GM10266 (cell line): Measurements from ENCODE around the gene ZDHHC11.

ENCODE experiments used
- DNase-seq: peaks from one replicate; pipeline ENCODE4 v3.0.0; 2012; ENCODE audit errors: extremely low spot score
- TF ChIP-seq, protein P1 (sequence below): IDR thresholded peaks from 2 replicates; pipeline ENCODE4 v1.5.1; 2012; ENCODE audit warnings: mild to moderate bottlenecking, low read depth; ENCODE audit not compliant: control insufficient read depth, insufficient read depth; ENCODE audit errors: missing control alignments

The ZDHHC11 gene, protein sequence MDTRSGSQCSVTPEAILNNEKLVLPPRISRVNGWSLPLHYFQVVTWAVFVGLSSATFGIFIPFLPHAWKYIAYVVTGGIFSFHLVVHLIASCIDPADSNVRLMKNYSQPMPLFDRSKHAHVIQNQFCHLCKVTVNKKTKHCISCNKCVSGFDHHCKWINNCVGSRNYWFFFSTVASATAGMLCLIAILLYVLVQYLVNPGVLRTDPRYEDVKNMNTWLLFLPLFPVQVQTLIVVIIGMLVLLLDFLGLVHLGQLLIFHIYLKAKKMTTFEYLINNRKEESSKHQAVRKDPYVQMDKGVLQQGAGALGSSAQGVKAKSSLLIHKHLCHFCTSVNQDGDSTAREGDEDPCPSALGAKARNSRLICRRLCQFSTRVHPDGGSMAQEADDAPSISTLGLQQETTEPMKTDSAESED

GRCh38 chr5:850511-851006 lies at the start of gene ZDHHC11:
TSS of gene ZDHHC11 (minus strand) at chr5:850986. CDS start at chr5:850602, 384 bp downstream.
- TF ChIP-seq, protein P1, sequence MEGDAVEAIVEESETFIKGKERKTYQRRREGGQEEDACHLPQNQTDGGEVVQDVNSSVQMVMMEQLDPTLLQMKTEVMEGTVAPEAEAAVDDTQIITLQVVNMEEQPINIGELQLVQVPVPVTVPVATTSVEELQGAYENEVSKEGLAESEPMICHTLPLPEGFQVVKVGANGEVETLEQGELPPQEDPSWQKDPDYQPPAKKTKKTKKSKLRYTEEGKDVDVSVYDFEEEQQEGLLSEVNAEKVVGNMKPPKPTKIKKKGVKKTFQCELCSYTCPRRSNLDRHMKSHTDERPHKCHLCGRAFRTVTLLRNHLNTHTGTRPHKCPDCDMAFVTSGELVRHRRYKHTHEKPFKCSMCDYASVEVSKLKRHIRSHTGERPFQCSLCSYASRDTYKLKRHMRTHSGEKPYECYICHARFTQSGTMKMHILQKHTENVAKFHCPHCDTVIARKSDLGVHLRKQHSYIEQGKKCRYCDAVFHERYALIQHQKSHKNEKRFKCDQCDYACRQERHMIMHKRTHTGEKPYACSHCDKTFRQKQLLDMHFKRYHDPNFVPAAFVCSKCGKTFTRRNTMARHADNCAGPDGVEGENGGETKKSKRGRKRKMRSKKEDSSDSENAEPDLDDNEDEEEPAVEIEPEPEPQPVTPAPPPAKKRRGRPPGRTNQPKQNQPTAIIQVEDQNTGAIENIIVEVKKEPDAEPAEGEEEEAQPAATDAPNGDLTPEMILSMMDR, result no peak
- no peak for DNase-seq

DNA sequence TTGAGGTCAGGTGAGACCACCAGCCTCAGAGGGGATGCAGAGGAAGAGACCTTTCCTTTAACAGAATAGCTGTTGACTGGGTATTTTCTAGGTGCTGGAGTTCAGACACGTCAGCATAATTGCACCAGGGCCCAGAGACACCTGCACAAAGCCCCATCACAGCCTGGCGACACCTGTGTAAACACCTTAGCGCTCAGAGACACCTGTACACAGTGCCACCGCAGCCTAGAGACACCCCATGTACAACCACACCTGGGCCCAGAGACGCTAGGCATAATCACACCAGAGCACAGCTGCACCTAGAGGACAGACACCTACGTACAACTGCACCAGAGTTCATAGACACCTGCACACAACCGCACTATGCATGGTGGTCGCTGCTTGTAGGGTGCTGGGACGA lies 42.9 kb upstream of the ZDHHC11 start:
- DNase-seq, result no peak
- TF ChIP-seq, protein P1, result no peak

- TF ChIP-seq, protein P1, result no peak
- DNase-seq, result no peak
Observed at GRCh38 chr5:893137-893506, 42.3 kb upstream of the ZDHHC11 start.

GRCh38 chr5:892394-893136 lies 41.8 kb upstream of the ZDHHC11 start, which contains the start of the genes BRD9 and TRIP13:
TSS of gene BRD9 (minus strand) at chr5:892801. CDS start at chr5:892657, 144 bp downstream.
TSS of gene TRIP13 (plus strand) at chr5:892884. CDS start at chr5:892999, 115 bp downstream.
- TF ChIP-seq, protein P1, result peak; percentile 37
- DNase-seq, result peak; percentile 99

GRCh38 chr5:891837-892393 lies 41.1 kb upstream of the ZDHHC11 start:
- DNase-seq, result peak; percentile 65
- TF ChIP-seq, protein P1, result no peak

DNA sequence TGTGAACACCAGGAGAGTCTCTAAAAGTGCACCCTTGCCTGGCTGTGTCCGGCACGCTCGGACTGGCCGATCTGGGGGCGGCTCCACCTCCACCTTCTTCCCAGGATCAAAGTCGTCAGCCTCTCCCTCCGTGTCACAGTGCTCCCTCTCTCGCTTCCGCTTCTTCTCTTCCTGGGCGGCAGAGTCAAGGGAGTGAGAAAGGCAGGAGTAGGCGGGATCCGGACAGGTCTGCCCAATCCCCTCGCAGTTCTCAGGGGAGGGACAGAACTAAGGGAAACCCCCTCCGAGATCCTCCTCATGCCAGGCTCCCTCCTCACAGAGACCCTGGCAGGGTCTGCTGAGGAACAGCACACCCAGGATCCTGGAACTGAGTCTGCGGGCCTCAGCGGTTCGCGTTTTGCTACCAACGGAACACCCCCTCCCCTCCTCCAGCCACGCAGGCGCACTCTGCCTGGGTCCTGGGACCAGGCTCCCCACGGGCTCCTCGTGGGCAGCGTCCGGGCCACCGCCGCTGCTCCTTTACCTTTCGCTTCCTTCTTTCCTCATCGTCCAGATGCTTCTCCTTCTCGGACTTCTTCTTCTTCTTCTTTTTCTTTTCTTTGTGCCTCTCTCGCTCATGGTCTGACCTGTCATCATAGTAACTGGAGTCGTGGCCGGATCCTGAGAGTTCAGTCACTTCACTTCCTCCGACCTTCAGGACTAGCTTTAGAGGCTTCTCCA lies 40.5 kb upstream of the ZDHHC11 start:
- TF ChIP-seq, protein P1, result no peak
- no peak for DNase-seq
